Activated CD8-positive, alpha-beta memory T cell treated with anti-CD3 and anti-CD28 coated beads for 48 hours (primary cell): ENCODE data around the gene KCNC4.

Experiments
- DNase-seq, 3 experiments: peaks; one replicate each; pipeline ENCODE4 v3.0.0-alpha.2; 2020; ENCODE audit warnings: low read depth in 2 of 3, low spot score in 2 of 3

KCNC4 gene

DNA sequence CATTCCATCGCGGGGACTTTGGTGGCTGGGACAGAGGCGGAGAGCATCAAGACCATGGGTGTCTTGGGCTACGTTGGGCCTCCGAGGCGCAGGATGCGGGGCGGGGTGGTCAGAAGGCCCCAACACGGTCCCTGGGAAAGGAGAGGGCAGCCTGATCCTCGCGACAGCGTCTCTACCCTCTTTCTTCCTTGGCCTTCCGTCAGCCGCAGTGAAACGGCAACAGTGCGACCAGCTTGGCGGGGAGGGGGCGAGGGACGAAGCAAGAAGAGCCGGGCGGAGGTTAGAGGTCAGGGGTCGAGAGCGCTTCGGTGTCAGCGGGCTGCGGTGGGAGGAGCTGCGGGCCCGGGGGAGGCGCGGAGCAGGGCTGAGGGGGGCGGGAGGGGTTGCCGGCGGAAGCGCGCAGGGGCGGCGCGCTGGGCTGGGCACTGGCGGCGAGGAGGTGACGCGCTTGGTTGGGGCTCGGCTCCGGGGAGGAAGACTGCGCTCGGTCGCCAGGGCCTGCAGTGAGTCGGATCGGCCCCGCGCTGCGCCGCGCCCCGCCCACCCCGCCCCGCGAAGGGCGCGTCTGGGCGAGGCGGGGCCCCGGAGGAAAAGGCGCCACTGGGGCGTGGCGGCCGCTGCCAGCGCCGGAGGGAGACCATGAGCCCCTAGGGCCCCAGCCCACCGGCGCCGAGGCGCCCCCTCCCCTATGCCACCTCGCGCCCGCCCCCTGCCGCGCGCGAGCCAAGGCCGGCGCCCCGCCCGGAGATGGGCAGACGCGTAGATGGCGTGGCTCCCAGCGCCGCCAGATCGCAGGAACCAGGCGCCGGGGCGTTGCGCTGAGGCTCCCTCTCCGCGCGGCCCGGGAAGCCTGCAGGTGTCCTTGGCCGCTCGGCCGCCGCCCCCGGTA is at the start of gene KCNC4:
KCNC4 (plus strand) TSS at position 600 of the 889 bp plus-strand sequence. CDS start 1,186 bp downstream, outside the sequence.
- DNase-seq, result peak; percentile 67 to 80 (median 70)

DNA sequence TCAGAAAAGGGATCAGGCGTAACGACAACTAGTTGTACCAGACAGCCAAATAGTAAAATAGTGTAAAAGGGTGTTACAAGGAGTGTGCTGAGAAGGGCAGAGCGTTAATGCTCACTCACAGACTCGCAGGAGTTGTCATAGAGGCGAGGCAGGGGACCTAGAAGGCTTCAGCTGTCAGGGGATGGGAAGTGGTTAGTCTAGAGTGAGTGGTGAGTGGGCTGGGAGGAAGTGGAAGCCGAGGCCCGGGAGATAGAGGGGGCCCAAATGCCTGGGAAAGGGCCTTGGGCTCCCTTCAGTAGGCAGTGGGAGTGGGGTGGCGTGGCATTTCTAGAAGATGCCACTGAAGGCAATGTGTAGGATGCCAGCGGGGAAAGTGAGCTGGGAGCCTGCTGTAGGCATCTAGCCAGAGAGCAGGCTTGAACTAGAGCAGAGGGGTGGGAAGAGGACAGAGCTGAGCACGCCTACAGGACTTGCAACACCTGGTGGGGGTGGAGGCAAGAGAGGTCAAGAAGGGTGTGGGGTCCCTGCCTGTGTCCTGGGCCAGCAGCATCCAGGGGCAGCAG is 49.5 kb upstream of the KCNC4 start:
- no peak for DNase-seq

DNA sequence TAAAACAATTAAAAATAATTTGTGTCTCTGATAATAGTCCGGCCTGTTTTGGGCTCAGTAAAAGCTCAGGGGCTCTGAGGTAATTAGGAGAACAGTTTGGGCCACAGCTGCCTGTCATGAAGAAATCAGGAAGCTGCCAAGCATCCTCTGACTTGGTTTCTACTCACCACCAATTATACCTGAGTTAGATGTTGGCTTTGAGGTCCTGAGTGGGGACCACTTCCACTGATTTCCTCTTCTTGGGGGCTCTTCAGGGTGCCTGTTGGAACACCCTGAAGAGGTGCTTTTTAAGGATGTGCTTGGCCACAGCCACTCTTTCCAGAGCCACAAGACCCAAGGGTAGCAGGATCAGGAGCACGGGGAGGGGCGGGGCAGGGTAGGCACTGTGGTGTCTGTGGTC is 48.9 kb upstream of the KCNC4 start:
- DNase-seq, result no peak

DNA sequence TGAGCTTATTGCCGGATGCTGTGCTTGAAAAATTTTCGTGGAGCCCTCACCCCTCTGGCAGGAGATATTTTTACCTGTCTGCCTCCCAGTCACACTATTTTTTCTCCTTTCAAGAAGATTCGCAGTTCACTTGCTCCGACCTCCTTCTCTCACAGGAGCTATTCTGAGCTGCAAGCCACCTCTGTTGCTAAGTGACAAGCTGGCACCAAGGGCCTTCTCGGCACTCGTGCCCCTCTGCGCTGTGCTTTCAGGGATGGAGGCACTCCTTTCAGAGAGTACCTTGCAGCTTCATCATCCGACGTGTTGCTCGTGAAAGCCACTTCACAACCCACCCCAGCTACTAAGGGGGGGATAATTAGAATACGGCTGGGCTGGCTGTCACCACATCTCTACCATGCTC is 48.3 kb upstream of the KCNC4 start:
- no peak for DNase-seq

DNA sequence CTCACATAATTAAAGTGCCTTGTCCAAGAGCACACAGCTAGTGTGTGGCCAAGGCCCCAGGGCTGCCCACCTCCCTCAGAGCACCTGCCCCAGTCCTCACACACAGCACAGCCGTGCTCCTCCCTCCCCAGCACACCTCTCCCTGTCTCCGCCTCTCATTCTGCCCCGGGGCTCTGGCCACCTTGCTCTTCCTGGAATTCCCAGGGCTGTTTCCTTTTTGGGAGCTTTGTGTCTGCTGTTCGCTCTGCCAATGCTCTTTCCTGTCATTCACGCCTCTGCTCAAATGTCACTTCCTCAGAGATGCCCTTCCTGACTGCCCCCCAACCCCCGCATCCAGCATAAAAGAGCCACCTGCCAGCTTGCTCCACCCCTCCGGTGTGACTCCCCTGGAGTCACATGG is 46.5 kb upstream of the KCNC4 start:
- no peak for DNase-seq

DNA sequence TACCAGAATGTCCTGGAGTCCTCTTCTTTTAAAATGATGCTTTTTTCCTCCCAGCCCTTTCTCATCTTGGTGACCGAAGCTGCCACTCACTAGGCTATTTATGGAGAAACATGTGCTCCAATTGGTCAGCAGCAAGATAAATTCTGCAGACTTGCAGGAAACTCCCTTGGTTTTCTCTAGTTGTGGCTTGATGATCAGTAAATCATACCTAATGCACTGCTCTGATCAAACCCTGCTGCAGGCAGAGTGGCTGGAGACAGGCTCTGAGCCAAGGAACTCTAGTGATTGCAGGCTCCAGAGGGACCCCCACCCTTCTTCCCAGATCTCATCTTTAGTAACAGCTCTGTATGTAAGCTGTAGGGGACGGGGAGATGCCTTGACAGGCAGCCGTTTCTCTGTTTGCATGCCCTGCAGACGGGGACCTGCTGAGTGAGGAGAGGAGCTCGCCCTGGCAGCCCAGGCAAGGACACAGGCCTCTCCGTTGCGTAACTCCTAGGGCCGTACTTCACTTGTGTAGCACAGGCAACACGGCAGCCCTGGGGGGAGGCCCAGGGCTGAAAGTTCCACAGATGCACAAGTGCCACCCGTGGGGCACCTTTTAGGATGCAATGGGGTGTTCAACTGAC is 45.3 kb upstream of the KCNC4 start:
- no peak for DNase-seq

DNA sequence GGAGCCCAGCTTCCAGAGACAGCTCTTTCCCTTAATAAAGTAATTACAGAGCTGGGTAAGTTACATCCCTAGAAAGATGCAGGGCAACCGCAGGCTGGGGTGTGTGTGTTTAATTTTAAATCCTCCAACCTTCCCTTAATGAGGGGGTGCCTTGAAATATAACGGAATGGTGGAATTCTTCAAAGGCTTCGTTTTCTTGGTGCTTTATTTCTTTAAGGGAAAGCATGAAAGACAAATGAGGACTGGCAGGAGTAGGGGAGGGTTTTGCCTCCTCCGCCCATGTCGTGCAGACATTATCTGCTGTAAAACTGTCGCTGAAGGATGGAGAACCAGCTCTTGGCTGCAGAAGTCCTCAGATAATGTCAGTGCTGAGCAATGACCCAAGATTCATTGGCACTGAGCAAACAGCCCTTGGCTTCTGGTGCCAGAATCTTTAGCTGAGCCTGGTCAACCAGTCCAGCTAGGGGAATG is 44.3 kb upstream of the KCNC4 start:
- no peak for DNase-seq

DNA sequence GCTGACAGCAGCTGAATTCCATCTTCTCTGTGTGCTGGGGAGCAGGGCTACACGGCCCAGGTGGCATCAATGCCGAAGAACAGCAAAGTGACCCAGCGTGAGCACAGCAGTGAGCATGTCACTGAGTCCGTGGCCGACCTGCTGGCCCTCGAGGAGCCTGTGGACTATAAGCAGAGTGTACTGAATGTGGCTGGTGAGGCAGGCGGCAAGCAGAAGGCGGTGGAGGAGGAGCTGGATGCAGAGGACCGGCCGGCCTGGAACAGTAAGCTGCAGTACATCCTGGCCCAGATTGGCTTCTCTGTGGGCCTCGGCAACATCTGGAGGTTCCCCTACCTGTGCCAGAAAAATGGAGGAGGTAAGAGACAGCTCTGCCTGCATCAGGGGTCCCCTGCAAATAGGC is 43.3 kb upstream of the KCNC4 start:
- no peak for DNase-seq

DNA sequence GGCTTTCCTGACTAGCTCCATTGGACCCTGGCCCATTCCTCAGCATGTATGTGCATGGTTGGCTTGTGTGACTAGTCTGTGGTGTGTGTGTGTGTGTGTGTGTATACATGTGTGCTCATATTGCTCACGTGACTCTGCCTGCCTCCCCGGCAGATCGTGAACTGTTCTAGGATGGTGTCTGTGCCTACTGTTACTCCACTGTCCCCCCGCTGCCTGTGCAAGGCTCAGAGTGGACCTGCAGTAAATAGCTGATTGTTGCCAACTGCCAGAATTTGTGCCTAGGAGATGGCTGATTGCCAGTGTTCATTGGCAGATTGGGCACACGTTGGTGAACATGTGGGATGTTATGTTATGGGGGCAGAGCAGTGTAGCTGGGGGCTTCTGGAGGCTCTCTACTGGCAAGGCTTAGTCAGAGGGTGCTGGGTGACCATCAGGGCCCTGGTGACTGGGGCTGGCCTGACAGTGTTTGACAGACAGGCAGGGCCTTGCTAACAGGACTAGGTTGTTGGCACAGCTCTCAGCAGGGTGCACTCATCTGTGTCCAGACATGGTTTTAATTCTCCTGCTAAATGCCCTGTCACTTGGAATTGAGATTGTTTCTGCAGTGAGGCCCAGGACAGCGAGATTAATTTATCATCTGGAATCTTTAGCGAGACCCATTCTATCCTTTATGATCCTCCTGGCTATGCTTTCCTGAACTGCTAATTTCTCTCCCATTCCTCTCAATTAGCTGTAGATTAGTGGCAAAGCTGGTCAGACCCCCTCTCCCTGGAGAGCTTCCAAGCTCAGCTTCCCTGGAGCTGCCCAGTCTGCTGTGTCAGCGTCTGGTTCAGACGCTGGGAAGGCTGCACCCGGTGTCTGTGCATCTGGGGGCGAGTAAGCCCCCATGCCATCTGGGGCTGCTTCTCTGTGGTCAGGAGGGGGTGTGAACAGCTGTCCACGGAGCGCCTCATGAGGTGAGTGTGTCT is 39.1 kb upstream of the KCNC4 start:
- DNase-seq, result no peak

DNA sequence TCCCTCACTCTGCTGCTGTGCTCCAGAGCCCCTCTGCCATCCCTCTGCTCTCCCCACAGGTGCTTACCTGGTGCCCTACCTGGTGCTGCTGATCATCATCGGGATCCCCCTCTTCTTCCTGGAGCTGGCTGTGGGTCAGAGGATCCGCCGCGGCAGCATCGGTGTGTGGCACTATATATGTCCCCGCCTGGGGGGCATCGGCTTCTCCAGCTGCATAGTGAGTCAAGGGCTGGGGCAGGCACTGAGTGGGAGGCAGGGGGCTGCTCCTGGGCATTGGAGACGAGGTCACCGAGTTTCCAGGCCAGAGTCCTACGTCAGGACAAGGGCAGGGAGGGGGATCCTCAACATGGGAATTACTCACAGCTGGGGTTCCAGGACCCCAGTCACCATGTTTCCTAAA is 38.1 kb upstream of the KCNC4 start:
- DNase-seq, result no peak

DNA sequence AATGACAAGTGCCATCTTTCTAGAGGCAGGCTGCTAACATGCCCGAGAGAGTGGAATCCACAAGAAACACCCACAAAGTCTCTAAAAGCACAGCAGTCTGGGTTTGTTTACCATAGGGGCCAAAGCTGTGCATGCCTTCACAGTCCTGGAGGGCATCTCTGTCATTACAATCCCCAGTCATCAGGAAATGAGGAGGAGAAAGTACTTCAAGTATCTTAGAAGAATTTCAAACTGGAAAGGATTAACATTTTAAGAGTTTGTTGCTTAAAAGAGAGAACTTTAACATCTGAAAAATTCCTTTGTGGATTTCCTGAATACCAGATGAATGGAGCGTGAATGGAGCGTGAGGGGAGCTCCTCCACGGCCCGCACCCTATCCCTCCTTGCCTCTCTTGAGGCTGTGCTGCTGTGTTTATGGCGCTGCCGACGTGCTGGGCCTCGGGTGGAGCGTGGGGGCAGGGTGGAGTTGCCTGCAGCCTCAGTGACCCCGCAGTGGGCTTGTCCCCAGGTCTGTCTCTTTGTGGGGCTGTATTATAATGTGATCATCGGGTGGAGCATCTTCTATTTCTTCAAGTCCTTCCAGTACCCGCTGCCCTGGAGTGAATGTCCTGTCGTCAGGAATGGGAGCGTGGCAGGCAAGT is 36.5 kb upstream of the KCNC4 start:
- DNase-seq, result no peak

DNA sequence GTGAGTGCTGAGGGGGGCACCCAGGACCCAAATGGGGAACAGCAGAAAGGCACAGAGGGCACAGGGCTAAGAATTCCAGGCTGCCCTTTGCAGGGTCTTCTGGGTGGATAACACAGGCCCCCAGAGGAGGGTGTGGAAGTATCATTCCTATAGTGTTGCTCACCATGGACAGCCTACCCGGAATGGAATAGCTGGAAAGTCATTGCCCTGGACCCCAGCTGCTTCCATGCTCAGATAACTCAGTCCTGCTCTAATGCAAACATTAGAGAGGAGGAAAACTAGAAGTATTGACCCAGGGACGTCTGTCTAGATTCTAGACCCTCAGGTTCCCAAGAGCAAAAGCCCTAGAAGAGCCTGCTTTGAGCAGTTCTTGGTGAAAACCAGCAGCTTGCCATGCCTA is 35.2 kb upstream of the KCNC4 start:
- DNase-seq, result no peak

DNA sequence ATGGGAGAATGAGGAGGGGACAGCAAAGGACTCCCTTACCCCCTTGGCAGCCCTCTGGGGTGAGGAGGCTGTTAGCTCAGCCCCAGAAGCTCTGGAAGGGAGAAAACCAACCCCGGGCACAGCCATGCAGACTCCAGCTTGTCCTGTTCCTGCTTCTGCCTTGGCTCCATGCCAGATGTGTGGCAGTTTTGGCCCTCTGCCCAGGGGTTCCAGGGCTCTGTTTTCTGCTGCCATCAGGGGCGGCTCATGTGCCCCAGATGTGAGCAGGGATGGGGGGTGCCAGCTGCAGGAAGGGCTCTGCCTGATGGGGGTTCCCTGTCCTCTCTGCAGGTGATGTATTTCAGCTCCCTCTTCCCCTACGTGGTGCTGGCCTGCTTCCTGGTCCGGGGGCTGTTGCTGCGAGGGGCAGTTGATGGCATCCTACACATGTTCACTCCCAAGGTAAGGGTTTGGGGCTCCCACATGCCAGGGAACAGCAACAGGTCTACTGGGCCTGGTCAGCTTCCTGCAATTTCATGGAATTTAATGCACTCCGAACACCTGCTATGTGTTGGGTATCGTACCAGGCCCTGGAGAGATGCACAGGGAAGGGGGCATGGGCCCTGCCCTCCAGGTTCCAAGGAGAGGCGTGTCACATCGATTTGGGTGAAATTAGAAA is 33.7 kb upstream of the KCNC4 start:
- no peak for DNase-seq

DNA sequence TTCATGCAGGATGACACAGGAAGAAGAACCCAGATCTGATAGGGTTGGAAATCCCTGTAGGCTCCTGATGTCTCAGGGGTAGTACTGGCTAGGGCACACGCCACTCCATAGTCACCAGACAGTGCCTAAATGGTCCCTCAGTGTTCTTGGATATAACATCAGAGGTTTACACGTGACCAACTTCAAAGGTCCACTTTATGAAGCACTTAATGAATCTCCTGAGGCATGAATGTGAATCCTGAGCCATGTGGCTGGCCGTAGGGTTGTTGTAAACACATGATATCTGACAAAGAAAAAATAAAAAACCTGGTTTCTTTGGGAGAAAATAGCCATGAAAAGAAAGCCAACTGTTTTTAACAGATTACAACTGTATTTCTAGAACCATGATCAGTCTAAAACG is 32.3 kb upstream of the KCNC4 start:
- no peak for DNase-seq

DNA sequence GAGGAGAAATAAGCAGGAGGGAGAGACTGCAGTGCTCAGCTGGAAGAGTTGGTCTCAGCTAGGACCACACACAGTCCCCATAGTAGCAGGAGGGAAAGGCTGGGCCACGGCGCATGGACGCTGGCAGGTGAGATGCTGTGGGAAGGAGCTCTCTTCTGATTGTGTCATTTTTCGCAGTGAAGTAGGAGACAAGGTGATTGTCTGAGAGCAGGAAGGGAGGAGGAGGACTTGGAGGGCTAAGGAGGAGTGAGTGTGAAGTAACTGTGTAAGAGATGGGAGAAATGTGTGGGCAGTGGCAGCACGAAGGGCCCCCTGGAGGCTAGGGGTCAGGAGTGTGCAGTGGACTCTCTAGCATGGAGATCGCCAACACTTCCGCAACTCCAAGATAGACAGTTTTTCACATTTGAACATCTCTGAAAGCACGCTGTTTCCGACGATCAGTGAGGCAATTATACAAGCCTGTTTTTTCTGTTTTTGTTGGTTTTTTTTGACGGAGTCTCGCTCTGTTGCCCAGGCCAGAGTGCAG is 26.4 kb upstream of the KCNC4 start:
- no peak for DNase-seq

DNA sequence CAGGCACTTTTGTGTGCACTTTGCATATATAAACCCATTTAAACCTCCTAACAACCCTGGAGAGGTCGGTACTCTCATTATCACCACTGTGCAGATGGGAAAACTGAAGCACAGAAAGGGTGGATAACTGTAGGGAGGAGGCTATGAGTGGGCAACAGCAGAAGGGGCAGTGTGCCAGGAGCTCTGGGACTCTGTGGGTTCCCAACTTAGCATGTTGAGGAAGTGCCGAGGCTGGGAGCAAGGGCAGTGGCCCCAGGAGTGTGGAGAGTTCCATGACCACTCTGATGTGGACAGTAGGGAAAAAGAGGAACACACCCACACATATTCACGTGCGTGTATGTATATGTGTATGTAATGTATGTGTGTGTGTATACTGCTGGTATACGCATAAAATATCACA is 25.7 kb upstream of the KCNC4 start:
- DNase-seq, result no peak

DNA sequence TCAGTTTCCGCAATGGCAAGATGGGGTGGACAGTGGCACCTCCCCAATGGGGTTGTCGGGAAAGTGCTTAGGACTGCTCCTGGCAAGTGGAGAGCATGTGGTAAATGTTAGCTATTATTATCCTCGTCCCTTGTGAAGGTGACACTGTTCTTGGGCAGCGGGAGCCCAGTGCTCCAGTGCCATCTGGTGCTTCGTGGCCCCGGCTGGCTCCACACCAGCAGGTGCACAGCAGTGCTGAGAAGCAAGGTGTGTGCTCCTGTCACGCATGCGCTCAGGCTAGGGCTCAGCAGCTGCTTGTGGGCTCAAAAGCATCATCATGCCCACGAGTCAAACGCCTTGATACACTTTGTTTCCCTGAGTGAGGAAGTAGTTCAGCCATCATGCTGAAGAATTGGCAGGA is 24.9 kb upstream of the KCNC4 start:
- no peak for DNase-seq

DNA sequence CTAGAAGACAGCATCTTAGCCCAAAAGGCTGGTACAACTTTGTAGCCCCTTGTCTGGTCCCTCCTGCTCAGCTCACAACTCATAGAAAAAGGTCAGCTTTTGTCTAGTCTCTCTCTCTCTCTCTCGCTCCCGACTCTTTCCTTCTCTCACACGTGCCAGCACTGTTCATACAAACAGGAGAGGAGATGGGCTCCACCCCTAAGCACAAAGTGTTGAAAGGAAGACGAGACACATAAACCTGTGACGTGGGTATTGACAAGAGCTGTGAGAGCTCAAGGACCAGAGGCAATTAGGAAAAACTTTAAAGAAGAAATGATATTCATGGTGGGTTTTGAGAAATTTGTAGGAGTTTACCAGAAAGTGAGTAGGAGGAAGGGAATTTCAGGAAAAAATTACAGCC is 23.6 kb upstream of the KCNC4 start:
- no peak for DNase-seq

DNA sequence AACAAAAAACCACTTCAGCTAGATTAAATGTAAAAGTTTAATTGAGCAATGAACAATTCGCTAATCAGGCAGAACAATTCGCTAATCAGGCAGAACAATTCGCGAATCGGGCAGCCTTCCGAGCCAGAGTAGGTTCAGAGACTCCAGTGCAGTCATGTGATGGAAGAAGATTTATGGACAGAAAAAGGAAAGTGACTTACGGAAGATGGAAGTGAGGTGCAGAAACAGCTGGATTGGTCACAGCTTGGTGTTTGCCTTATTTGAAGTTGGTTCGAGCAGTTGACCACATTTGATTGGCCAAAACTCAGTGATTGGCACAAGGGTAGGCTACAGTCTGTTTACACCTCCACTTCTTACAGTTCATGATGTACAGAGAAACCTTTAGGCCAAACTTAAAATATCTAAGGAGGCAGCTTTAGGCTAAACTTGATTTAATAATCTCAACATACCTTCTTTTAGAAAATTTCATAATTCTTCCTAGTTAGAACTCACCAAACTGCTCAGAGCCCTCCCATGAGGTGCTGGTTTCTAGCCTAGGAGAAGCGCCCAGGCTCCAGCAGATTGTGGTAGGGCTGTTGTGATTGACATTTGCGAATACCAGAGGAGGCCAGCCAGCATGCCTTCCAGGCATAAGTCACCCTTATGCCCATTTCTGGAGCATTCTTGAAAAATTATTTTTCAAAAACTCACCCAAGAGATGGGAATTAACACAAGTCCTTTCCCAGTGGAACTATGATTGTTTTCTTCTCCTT is 22.8 kb upstream of the KCNC4 start:
- no peak for DNase-seq
